HG03439 (cell line): ENCODE data around the gene CYTH4.
"Not testable (repeated sequence)": the region's sequence is repeated elsewhere in the genome, so short reads cannot be mapped to it uniquely, and the experiment has no call there.

ENCODE experiments used
- ATAC-seq: cut with Tn5 transposase; IDR thresholded peaks from one replicate; pipeline ENCODE4 v1.9.1; 2021; ENCODE audit warnings: mild to moderate bottlenecking, moderate library complexity; ENCODE audit not compliant: unreplicated experiment

The CYTH4 gene

DNA sequence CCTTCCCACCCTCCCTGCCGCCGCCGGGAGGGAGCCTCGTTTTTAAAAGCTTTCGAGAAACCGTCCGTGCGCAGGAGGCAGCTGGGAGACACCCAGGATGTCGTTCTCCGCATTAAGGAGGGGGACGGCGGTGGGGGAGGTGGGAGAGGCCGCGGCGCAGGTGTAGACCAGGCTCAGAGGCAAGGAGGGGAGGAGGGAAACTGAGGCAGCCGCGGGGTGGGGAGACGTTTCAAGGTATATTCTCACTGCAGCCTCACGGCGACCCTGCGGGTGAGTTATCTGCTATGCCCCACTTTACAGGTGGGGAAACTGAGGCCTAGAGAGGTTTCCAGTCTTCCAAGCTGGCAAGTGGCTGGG is 42.7 kb downstream of the CYTH4 start:
- no peak for ATAC-seq

DNA sequence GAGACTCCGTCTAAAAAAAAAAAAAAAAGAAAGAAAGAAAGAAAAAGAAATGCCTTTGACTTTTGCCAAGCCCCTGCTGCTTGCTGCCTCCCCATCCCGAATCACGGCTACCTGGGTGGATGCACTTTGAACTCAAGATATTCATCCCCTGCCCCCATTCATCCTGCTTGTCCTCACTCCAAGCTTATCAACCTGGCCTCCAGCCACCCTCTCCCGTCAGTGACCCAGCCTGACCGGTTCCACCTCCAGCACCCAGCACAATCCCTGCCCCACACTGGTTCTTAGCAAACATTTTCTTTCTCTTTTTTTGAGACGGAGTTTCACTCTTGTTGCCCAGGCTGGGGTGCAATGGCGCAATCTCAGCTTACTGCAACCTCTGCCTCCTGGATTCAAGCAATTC is 44.4 kb downstream of the CYTH4 start:
- ATAC-seq, result no peak

DNA sequence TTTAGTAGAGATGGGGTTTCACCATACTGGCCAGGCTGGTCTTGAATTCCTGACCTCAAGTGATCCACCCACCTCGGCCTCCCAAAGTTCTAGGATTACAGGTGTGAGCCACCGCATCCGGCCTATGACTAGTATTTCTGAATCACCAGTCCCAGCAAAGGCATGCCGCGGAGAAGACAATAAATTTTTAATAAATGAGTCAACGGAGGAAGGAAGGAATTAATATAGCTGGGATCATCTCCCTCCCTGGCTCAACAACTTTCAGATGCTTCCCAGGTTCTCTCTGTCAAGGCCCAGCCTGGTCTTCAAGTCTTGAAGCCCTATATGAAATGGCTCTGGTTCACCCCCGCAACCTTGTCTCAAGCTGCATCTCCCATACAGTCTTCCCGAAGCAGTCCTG is 45.7 kb downstream of the CYTH4 start:
- no peak for ATAC-seq

DNA sequence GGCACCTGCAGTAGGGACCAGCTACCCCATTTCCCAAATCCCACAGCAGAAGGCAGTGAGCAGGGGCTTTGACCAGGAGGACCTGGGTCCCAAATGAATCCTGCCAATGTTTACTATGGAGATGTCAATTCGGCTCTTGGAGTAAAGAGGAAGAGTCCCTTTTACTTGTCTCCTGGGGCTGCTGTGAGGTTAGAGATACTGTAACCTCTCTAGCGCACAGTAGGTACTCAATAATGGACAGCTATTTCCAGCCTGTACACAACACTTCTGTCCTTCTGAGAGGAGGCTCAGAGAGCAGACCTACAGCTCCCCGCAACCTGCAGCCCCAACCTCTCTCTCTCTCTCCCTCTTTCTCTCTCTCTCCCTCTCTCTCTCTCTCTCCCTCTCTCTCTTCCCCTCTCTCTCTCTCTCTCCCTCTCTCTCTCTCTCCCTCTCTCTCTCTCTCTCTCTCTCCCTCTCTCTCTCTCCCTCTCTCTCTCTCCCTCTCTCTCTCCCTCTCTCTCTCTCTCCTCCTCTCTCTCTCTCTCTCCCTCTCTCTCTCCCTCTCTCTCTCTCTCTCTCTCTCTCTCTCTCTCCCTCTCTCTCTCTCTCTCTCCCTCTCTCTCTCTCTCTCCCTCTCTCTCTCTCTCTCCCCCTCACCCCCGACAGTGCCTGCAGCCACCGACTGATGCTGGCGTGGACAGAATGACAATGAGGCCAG is 46.4 kb downstream of the CYTH4 start:
- ATAC-seq, result not testable (repeated sequence)

DNA sequence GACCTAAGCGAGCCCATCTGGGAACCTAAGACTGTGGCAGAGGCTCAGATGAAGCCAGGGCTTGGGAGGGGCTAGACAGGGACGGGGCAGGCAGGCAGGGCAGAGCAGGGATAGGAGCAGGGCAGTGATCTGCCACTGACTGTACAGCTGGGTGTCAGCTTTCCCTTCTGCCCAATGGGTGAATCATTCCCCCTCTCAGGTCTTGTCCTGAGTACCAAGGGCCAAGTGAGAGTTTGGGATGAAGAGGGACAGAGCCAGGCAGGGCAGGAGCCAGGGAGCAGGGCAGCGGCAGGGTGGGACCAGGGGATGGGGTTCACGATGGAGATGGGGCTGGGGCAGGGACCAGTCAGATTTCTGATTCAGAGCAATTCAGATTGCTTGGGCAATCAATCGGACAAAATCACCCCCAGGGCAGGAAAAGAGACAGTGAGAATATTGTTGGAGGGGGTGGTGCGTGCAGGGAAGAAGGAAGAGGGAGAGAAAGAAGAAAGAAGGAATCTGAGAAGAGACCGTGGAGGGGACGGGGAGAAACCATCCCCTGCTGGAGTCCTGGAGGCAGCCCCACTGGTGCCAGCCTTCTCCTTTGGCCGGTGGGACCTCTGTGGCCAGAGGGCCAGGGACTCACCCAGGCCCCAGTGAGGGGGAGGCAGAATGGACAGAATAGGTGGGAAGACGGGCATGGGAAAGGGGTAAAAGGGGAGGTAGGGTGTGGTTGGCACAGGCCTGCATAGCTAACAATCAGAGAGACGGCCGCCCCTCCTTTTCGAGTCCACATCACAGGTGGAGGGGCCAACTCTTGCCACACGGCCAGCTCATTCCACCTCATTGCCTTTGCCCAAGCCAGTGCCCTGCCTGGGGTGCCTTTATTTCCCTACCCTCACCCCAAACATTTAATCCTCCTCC is 47.2 kb downstream of the CYTH4 start:
- ATAC-seq, result no peak

DNA sequence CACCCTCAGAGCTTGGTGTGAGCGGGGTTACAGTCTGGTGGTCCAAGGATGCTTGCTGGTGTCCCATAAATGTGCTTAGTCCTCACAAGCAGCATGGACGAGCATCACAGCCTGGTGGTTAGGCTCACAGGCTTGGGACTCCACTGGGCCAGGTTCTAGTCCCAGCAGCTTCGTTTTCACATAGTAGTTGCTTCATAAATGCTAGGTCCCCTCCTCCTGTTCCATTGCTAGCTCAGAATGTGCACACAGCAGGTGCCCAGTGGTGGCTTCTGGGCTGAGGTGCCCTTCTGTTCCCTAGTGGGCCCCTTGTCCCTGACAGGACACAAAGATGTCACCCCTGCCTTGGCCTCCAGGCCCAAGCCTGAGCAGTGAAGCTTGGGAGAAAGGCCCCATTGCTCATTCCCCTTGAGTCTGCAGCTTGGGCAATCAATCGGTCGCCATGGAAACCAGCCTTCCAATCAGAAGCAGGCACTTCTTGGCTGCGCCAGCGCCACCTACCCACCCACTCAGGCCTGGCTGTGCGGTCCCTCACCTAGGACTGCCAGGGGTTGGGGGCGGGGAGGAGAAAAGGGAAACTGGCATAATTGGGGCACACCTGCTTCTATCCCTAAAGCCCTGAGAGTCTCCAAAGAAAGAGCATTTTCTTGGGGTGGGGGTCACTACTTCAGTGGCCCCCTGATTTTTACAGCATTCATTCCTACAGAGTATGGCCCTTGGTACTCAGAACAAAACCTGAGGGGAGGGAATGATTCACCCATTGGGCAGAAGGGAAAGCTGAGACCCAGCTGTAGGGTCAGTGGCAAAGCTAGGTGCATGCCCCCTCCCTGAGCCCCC is 48.1 kb downstream of the CYTH4 start:
- ATAC-seq, result no peak

DNA sequence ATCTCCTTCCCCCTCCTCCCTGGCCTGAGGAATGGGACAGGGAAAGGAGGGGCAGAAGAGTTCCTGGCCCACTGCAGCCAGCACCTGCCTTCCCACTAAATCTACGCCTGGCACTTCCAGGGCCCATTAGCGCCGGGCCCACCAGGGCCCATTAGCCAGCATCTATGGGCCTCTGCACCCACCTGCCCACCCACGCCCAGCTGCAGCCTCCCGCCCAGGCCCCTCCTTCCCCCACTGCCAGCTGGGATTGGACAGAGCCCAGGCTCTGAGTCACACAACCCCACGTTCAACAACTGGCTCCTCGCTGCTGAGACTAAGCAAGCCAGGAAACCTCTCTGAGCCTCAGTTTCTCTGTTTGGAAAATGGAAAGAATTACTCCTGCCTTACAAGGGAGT is 48.7 kb downstream of the CYTH4 start:
- ATAC-seq, result no peak

DNA sequence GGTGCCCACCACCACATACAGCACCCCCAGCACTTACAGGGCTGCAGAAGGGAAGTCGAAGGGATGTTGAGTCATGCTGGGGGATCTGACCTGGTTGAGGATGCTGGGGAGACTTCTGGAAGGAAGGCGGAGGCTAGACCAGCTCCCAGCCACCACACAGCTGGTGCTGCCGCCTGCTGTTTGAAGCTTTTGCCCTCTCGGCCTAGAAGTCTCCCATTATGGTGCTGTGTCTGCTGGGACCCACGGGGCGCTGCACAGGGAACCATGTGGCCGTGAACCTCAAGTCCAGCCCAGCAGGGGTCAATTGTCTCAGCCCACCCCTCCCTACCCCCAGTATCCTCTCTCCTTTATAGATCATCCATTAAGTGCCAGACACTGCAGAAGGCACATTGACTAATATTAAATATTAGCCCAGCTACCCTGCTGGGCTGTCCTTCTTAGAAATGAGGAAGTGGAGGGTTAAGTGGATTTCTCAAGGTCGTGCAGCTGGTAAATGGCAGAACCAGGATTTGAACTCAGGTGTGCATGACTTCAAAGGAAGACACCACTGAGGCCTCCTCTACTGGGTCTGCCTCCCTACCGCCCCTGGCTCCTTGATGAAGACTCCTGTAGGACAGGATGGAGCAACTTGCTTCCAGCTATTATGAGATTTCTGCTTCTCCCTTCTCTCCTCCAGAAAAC is 49.7 kb downstream of the CYTH4 start:
- no peak for ATAC-seq

DNA sequence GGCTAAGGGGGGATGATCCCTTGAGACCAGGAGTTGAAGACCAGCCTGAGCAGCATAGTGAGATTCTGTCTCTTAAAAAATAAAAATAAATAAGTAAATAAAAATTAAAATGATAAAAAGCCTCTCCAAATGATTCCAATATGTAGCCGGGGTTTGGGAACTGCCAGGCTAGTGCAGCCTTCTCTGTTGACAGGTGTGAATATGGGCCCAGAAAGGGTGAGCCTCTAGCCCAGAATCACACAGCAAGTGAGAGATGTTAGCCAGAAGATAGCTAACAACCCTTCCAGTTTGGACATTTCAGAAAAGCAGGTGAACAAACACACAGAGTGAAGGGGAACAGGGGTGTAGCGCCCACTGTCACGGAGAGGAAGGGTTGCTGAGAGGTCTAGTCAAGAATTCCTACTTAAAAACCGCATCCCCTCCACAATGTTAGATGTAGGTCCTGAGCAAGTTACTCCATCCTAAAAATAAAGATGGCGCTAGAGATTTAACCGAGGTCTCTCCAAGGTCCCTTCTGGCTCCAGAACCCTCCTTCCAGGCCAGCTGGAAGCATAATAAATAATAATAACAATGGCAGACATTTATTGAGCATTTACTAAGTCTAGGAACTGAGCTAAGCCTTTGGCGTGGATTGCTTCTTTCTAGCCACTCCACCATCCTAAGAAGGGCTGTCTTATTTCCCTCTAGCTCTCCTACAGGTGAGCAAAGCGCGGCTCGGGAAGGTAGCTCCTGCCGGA is 51.6 kb downstream of the CYTH4 start:
- no peak for ATAC-seq

DNA sequence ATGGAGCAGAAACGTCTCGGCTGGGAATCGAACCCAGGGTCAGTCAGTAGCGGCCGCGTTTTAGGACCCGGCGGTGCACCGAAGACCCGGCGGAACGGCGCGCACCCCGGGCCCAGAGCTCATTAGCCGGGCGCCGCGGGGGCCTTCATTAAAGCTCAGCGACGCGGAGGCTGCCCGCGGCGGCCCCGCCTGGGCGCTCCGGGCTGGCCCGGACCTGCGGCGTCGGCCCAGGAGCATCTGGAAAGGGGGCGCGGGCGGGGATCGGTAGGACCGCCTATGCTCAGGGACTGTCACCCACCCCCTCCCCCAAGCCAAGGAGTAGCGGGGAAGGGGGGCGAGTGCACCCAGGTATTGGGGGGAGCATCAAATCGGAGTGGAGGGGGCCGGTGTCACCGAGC is 52.2 kb downstream of the CYTH4 start:
- no peak for ATAC-seq

DNA sequence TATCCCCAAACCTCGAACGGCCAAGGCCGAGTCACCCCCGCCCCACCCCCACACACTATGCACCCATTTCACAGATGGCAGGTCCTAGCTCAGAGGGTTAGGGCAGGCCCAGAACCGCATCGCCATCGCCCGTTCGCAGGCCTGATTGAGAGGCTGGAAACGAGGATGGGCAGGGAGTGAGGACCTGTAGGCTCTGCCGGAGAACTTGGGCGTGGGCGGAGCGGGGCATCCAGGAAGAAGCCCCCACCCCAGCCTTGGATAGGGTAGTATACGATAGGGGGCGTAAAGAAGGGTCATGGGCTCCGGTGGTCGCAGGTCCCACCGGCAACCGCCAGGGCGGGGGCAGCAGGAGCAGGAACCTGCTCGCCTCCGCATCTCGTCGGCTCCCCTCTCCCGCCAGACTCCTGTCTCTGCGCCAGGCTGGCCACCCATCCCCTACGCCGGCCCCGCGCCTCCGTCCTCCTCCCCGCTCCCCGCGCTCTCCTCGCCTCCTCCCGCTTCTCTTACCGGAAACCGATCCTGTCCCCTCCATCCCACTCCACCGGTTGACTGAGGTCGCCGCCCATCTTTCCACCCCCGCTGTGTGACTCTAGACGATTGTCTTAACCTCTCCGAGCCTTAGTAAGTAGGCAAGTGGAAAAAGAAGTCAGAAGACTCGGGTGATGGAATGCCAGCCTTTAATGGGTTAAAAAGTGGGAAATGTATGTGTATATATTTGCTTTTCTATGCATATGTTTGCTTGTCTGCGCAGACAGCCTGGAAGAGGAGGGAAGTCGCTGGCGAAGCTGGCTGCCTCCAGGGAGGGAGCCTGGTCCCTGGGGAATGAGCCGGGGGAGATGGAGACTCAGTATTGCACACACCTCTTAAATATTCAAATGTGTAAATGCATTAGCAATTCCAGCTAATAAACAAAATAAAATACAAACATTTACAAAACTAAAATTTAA is 52.8 kb downstream of the CYTH4 start:
- no peak for ATAC-seq

DNA sequence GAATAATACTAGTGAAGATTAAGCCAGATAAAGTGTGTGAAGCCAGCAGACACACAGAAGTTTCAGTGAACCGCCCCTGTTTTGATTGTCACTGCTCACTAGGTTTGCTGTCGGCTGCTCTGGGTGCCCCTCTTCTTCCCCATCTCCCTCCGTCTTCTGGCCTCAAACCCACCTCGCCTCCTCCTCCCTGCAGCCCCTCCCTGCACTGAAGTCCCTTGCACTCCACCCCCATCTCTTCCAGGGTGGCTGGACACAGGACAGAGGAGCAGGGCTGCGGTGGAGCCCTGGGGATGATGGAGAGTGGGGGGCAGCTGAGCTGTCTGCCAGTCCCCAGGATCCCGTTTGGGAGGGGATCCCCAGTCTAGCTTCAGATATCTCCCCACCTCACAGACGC is 53.5 kb downstream of the CYTH4 start:
- no peak for ATAC-seq

DNA sequence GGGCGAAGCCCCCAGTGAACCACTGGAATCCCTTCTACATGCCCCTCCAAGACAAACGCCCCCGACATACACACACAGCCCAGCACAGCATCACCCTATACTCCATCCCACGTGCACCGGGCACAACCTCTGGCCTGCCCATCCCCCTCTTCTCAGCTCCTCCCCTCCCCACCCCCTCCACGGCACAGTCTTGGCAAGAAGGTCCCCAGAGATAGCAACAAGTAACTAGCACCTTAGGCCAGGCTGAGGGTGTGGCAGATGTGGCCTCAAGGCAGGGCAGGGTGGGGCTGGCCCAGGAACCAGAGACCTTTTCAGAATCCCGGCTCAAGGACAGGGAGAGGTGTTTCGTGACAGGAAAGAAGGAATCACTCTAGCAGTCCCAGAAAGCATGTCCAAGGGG is 54.3 kb downstream of the CYTH4 start:
- ATAC-seq, result no peak

DNA sequence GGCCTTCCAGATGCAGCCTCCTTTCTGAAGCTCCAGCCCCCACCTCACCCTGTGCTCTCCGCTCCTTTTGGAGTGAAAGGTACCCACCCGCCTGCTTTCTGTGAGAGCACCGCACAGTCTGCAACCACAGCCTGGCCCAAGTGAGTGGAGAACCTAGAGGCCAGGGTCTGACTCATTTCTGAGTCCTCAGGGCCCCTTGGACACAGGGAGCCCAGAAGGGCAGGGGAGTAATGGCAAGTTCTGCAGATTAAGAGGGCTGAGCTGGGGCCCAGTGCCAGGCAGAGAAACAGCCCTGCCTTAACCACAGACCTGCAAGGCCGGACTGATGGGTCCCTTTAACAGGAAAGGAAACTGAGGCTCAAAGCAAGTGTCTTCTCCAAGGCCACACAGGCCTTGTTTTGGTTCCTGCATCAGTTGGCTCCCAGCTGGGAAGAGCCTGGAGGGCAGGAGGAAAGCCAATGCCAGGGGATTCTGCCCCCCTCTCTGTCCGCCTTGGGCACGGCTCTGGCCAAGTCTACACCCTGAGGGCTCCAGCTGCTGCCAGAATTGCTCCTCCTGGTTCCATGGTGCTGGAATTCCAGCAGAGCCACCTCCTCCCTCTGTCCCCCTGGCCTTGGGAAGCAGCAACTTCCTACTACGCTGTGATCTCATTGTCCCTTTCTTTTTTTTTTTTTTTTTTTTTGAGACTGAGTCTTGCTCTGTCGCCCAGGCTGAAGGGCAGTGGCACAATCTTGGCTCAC is 55.1 kb downstream of the CYTH4 start:
- no peak for ATAC-seq

DNA sequence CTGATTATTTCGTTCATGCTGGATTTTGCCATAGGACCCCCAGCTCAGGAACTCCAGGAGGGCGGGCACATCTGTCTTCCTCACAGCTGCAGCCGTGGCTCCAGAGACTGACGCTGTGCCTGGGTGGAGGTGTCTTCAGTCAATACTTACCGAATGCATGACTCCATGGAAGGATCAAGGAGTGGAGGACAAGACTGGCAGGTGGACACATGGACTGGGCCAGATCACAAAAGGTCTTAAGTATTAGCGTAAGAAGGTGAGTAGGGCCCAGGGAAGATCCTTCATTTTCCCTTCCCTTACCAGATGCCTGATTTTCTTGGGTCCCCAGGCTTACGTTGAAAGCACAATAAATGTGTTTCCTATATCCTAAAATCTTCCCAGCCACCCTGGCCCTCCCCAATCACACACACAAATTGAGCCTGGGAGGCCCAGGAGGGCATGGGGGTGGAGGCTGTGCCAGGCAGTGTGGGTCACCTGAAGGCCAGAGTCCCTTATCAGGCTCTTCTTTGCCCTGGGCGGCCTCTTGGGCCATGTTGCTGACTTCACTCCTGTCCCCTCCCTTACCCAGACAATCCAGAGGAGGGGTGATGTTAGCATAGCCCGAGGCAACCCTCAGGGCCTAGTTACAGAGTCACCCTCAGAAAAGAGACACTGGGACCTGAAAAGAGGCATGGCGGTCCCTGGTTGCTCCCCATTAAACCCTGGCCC is 56.4 kb downstream of the CYTH4 start:
- no peak for ATAC-seq

DNA sequence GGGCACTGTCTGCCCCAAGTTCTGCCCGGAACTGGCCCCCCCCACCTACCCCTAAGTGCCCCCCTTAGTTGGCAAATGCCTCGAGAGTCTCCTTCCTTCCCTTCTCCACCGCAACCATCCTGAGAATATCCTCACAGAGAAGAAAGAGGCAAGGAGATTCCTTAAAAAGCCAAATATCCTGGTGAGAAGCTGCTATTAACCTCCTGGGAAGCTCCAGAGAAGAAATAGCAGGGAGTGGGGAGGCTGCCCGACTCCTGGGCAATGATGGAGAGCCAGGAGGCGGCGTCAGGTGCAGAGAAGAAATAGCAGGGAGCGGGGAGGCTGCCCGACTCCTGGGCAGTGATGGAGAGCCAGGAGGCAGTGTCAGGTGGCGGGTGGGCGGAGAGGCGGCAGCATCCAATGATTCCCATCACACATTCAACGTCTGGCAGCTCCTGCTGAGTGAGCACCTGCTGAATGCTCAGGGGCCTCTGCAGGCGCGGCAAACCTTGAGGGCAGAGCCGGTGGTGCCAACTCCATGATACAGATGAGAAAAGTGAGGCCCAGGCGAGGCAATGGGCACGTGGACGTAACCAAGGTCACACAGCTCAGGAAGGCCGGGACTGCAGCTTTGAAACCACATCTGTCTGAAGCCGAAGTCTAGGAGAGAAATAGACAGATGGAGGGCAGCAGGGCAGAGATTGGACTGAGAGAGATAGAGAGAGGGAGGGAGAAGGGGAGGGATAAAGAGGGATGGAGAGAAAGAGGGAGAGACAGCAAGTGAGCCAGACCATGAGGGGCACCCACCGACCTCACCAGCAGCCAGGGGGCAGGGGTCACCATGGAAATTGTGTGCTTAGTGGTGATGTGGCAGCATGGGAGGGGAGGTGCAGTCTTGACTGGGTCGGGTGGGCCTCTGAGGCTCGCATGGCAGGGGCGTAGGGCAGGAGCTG is 58.3 kb downstream of the CYTH4 start:
- ATAC-seq, result no peak

DNA sequence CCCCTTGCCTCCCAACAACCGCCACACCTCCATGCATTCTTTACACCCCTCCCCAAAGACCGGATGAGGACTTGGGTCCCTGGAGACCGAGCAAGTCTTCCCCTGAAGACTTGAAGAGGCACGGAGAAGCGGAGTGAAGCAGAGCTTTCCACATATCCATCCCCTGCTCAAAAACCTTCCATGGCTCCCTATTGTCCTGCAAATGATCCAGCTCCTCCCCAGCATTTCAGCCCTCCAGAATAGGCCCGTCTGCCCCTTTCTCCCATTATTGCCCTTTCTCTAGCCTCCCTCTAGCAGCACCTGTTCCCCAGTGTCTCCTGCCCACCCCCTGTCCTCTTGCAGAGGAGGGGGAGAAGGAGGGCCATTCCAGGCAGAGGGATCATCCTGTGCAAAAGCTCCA is 59.8 kb downstream of the CYTH4 start:
- no peak for ATAC-seq
